ENCODE data around the gene PSENEN. TPM values are rescaled to one million over a fixed set of nuclear protein-coding genes. Genes with fewer than 3 reads are reported as not detected.

The PSENEN gene
- total and polyA plus RNA-seq, 9 of the 15 experiments (the other 6 are each of a cell fraction or from before 2014, with no cell fraction given) = 34.5 to 299 (median 61.1) TPM

- no peak for TF ChIP-seq MLX (CRISPR knock-in tag; conservative IDR thresholded peaks at IDR 0.05)
- no peak for TF ChIP-seq ZNF785 (CRISPR knock-in tag; IDR thresholded peaks at IDR 0.05)
- no peak for TF ChIP-seq ZNF445 (CRISPR knock-in tag; IDR thresholded peaks at IDR 0.05; ENCODE audit: low read depth)
- no peak for TF ChIP-seq NEUROD1 (IDR thresholded peaks at IDR 0.05; ENCODE audit: borderline replicate concordance, low read depth, low read length, partially characterized antibody)
- no peak for TF ChIP-seq ZNF174 (CRISPR knock-in tag; IDR thresholded peaks at IDR 0.05)
- no peak for TF ChIP-seq ATF2 (CRISPR knock-in tag; IDR thresholded peaks at IDR 0.05)
- TF ChIP-seq TFE3 (CRISPR knock-in tag; IDR thresholded peaks at IDR 0.05) = no peak
- TF ChIP-seq FOXM1 (IDR thresholded peaks at IDR 0.05; ENCODE audit: low read depth) = no peak
- TF ChIP-seq FOXM1 (CRISPR knock-in tag; IDR thresholded peaks at IDR 0.05; ENCODE audit: low read depth) = no peak
- TF ChIP-seq BCL6 (CRISPR knock-in tag; IDR thresholded peaks at IDR 0.05) = no peak
These were observed 41.2 kb upstream of the PSENEN start, which contains the start of gene ZBTB32 (continued) for GRCh38 chr19:35704218-35704617.
